Prostate gland (tissue), 2 donors: Measurements from ENCODE around the gene PP2D1.

ENCODE experiments used
- POLR2A ChIP-seq: fragments of 450-650 bp; IDR thresholded peaks from one replicate; pipeline ENCODE4 v1.6.1; 2016; ENCODE audit warnings: antibody characterized with exemption, mild to moderate bottlenecking
- TF ChIP-seq, protein P1 (sequence below), 4 experiments: fragments of 200-600 bp in 2 of 4; fragments of 450-650 bp in 2 of 4; sonication (generic) in 2 of 4; IDR thresholded peaks; 1 replicate in 3 of 4; 2 replicates in 1 of 4; pipeline ENCODE4 v1.5.1; 2016 to 2019; ENCODE audit warnings: antibody characterized with exemption in 4 of 4, mild to moderate bottlenecking in 2 of 4, moderate library complexity in 2 of 4

DNA sequence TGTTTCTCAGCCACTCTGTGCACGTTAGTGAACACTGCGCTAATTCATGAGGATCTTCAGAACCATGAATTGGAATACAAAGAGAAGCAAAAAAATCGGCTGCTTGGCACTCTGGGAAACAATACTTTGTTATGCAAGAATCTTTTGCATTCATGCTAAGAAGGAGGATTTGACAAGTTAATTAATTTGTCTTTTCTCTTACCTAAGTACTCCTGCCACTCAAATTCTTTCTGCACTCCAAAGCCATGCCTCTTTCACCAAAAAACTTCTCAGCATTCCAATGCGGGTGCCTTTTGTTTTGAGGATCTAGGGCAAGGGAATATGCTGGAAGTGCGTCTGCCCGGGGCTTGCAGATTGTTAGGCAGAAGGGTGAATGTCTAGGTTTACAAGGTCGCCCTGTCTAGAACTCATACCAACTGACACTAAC lies 16.9 kb upstream of the PP2D1 start:
- TF ChIP-seq, protein P1, sequence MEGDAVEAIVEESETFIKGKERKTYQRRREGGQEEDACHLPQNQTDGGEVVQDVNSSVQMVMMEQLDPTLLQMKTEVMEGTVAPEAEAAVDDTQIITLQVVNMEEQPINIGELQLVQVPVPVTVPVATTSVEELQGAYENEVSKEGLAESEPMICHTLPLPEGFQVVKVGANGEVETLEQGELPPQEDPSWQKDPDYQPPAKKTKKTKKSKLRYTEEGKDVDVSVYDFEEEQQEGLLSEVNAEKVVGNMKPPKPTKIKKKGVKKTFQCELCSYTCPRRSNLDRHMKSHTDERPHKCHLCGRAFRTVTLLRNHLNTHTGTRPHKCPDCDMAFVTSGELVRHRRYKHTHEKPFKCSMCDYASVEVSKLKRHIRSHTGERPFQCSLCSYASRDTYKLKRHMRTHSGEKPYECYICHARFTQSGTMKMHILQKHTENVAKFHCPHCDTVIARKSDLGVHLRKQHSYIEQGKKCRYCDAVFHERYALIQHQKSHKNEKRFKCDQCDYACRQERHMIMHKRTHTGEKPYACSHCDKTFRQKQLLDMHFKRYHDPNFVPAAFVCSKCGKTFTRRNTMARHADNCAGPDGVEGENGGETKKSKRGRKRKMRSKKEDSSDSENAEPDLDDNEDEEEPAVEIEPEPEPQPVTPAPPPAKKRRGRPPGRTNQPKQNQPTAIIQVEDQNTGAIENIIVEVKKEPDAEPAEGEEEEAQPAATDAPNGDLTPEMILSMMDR (IDR thresholded peaks at IDR 0.05), result no peak
- no peak for TF ChIP-seq POLR2A
